PC-9 (cell line): Measurements from ENCODE around the gene OSBPL8. TPM values are rescaled to one million over a fixed set of nuclear protein-coding genes. Genes with fewer than 3 reads are reported as not detected.

ENCODE experiments used
- Bru-seq: library from RNA; stranded (reverse); fragments of 400-500 nt; gene quantifications from one replicate; lab custom pipeline; 2021; lab: Mats Ljungman, UMichigan
- BruChase-seq, 2 experiments: library from RNA; stranded (reverse); fragments of 400-500 nt; gene quantifications; one replicate each; lab custom pipeline; 2021; lab: Mats Ljungman, UMichigan
- BruUV-seq: library from RNA; stranded (reverse); fragments of 400-500 nt; replicated peaks from 2 replicates; lab custom pipeline; 2021; lab: Mats Ljungman, UMichigan
- CTCF ChIA-PET: fragments of 300-600 bp; sonication (Branson Sonifier 250); formaldehyde crosslinking; loops from one replicate; lab custom pipeline; 2022; ENCODE audit warnings: antibody characterized with exemption; lab: Charles Lee
- POLR2A ChIA-PET: fragments of 300-600 bp; sonication (Branson Sonifier 250); formaldehyde crosslinking; loops from one replicate; lab custom pipeline; 2022; ENCODE audit warnings: antibody characterized with exemption; ENCODE audit not compliant: unreplicated experiment; lab: Charles Lee
- DNase-seq, 2 experiments: peaks; one replicate each; pipeline versions ENCODE4 v3.0.0 to v3.0.0-alpha.2; 2015 to 2022; ENCODE audit warnings: mixed read lengths in 1 of 2
- H2AFZ ChIP-seq: fragments of 200-600 bp; sonication (generic); 2 replicates; pipeline ENCODE4 v1.8.1; 2017; ENCODE audit warnings: antibody characterized with exemption
- H3F3A ChIP-seq: fragments of 200-600 bp; sonication (generic); 2 replicates; pipeline ENCODE4 v1.8.1; 2017; ENCODE audit warnings: antibody characterized with exemption, mild to moderate bottlenecking, low read depth; ENCODE audit not compliant: insufficient read depth
- H3K27ac ChIP-seq: fragments of 200-600 bp; sonication (generic); 2 replicates; pipeline ENCODE4 v1.6.1; 2016; ENCODE audit warnings: mixed run types
- H3K27me3 ChIP-seq: fragments of 200-600 bp; sonication (generic); 2 replicates; pipeline ENCODE4 v1.6.1; 2016; ENCODE audit warnings: low read depth, mixed run types; ENCODE audit not compliant: insufficient read depth
- H3K36me3 ChIP-seq: fragments of 200-600 bp; sonication (generic); 2 replicates; pipeline ENCODE4 v1.6.1; 2016; ENCODE audit warnings: low read depth, mixed run types
- H3K4me1 ChIP-seq: fragments of 200-600 bp; sonication (generic); replicated peaks from 2 replicates; pipeline ENCODE4 v1.6.1; 2016; ENCODE audit warnings: mixed run types; ENCODE audit not compliant: insufficient read depth
- H3K4me2 ChIP-seq: fragments of 200-600 bp; sonication (generic); 2 replicates; pipeline ENCODE4 v1.6.1; 2017; ENCODE audit warnings: mixed run types
- H3K4me3 ChIP-seq: fragments of 200-600 bp; sonication (generic); 2 replicates; pipeline ENCODE4 v1.6.1; 2016; ENCODE audit warnings: mixed run types
- H3K79me2 ChIP-seq: fragments of 200-600 bp; sonication (generic); 2 replicates; pipeline ENCODE4 v1.6.1; 2017; ENCODE audit warnings: low read depth, mixed run types
- H3K9me2 ChIP-seq: fragments of 200-600 bp; sonication (generic); 2 replicates; pipeline ENCODE4 v1.8.1; 2017; ENCODE audit warnings: mild to moderate bottlenecking; ENCODE audit not compliant: insufficient read depth
- H3K9me3 ChIP-seq: fragments of 200-600 bp; sonication (generic); 2 replicates; pipeline ENCODE4 v1.8.1; 2016; ENCODE audit warnings: low read depth; ENCODE audit not compliant: insufficient read depth
- H4K20me1 ChIP-seq: fragments of 200-600 bp; sonication (generic); 2 replicates; pipeline ENCODE4 v1.8.1; 2017; ENCODE audit not compliant: insufficient read depth
- EZH2 ChIP-seq: fragments of 200-600 bp; sonication (generic); IDR thresholded peaks from 2 replicates; pipeline ENCODE4 v1.8.0; 2017; ENCODE audit warnings: antibody characterized with exemption, low read depth
- intact Hi-C: fragments of 100-400 bp; cut with micrococcal nuclease; formaldehyde crosslinking; loops from one replicate; pipeline ENCODE4 v1.10.0; 2022; ENCODE audit not compliant: unreplicated experiment
- long read RNA-seq: library from polyadenylated mRNA; stranded (forward); transcript quantifications from one replicate; pipeline ENCODE4 v2.0.0, GENCODE V29; 2022
- total RNA-seq: library from RNA; stranded (reverse); gene quantifications from 2 replicates; pipeline ENCODE4 v1.2.3, GENCODE V29; 2021
- TF ChIP-seq, protein P1 (sequence below): fragments of 200-600 bp; sonication (generic); conservative IDR thresholded peaks from 2 replicates; pipeline ENCODE4 v1.6.1; 2017; ENCODE audit warnings: mixed run types, antibody characterized with exemption, mild to moderate bottlenecking, moderate library complexity

OSBPL8 gene
- 53.2 and 66.5 TPM in 2 replicates for total RNA-seq
- Bru-seq, nascent RNA, result percentile 80 among the genes with signal in this experiment
- BruChase-seq, experiment 1, labeled RNA remaining after a 2-hour chase, result percentile 72 among the genes with signal in this experiment
- BruChase-seq, experiment 2, labeled RNA remaining after a 6-hour chase, result percentile 78 among the genes with signal in this experiment
- long read RNA-seq, full-length matches to known transcripts, result 7 of 25 reads
- long read RNA-seq, partial matches to known transcripts, result 3 of 25 reads
- long read RNA-seq, other reads (novel, unspliced or antisense), result 15 of 25 reads

GRCh38 chr12:76559400-76560085 lies at the start of gene OSBPL8:
OSBPL8 (minus strand) TSS chr12:76559771; CDS start chr12:76487551, 72,220 bp downstream.
- no peak for TF ChIP-seq EZH2
- TF ChIP-seq, protein P1, sequence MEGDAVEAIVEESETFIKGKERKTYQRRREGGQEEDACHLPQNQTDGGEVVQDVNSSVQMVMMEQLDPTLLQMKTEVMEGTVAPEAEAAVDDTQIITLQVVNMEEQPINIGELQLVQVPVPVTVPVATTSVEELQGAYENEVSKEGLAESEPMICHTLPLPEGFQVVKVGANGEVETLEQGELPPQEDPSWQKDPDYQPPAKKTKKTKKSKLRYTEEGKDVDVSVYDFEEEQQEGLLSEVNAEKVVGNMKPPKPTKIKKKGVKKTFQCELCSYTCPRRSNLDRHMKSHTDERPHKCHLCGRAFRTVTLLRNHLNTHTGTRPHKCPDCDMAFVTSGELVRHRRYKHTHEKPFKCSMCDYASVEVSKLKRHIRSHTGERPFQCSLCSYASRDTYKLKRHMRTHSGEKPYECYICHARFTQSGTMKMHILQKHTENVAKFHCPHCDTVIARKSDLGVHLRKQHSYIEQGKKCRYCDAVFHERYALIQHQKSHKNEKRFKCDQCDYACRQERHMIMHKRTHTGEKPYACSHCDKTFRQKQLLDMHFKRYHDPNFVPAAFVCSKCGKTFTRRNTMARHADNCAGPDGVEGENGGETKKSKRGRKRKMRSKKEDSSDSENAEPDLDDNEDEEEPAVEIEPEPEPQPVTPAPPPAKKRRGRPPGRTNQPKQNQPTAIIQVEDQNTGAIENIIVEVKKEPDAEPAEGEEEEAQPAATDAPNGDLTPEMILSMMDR, result no peak
- ChIA-PET POLR2A (interaction anchor here (0.6 kb wide), 2 partner anchors 11 to 1363 kb away, joined by 4 to 6 read pairs; no protein-coding TSS in a partner anchor), CTCF (interaction anchor here (0.6 kb wide), 1 partner anchor 137 kb away, joined by 3 read pairs; no protein-coding TSS in a partner anchor)
- Histone ChIP-seq H3K79me2 (peaks cover 40% of the 10 kb centered on the region), H3K4me3 (peak within 1 kb of the TSS; percentile 91), H2AFZ (peak within 1 kb of the TSS; percentile 99), H3K36me3 (no peaks in the 10 kb centered on the region), H3F3A (peaks cover 8% of the 10 kb centered on the region; the same call in 1 of the 2 replicates), H3K27me3 (no peaks in the 10 kb centered on the region), H3K27ac (peak within 1 kb of the TSS; percentile 74), H3K4me2 (peak within 1 kb of the TSS; percentile 98), H4K20me1 (no peaks in the 10 kb centered on the region), H3K9me3 (no peaks in the 10 kb centered on the region), H3K4me1 (peaks cover 28% of the 10 kb centered on the region; the same call in 1 of the 2 replicates), H3K9me2 (no peaks in the 10 kb centered on the region)
- DNase-seq, result peak; percentile 81 to 93
- no TSS peak for BruUV-seq
- intact Hi-C loops, result no loop called here

DNA sequence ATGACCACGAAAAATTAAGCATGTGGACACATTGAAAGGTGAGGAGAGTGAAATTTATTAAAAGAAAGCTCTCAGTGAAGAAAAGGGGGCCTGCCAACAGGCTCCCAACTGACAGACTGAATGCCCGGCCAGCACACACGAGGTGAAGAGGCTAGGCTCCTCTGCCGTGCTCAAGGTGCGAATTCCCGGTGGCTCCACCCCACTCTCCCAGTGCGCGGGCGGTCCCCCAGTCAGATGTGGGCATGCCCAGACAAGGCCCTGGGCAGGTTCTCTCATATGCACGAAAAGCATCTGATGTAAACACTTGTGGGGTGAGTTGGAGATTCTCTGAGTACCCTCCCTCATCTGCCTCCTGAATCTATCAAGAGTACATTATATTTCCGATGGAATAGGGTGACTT lies 48.5 kb upstream of the OSBPL8 start:
- POLR2A ChIA-PET, result no interaction called here
- no peak overlapping the region for H2AFZ ChIP-seq

GRCh38 chr12:76595056-76595455 lies 35.5 kb upstream of the OSBPL8 start:
- Histone ChIP-seq H3K9me3 (no peaks in the 10 kb centered on the region), H4K20me1 (no peaks in the 10 kb centered on the region), H3K4me2 (no peak overlapping the region), H2AFZ (no peak overlapping the region), H3K4me1 (no peaks in the 10 kb centered on the region), H3F3A (no peaks in the 10 kb centered on the region), H3K27ac (no peak overlapping the region), H3K79me2 (no peaks in the 10 kb centered on the region), H3K36me3 (no peaks in the 10 kb centered on the region), H3K27me3 (no peaks in the 10 kb centered on the region), H3K4me3 (no peak overlapping the region), H3K9me2 (no peaks in the 10 kb centered on the region; the same call in 1 of the 2 replicates)
- intact Hi-C loops, result no loop called here
- no peak for DNase-seq
- no peak for TF ChIP-seq EZH2
- TF ChIP-seq, protein P1, result no peak
- no TSS peak for BruUV-seq
- CTCF ChIA-PET, result no interaction called here
- POLR2A ChIA-PET, result no interaction called here

More for the DNA sequence above, 48.5 kb upstream of the OSBPL8 start:
- Histone ChIP-seq H3K4me3 (no peak overlapping the region), H3K4me2 (no peak overlapping the region), H3K4me1 (peaks cover 7% of the 10 kb centered on the region), H3K36me3 (no peaks in the 10 kb centered on the region), H3K9me2 (no peaks in the 10 kb centered on the region), H3K27ac (no peak overlapping the region), H3K9me3 (no peaks in the 10 kb centered on the region), H4K20me1 (no peaks in the 10 kb centered on the region), H3K79me2 (no peaks in the 10 kb centered on the region), H3F3A (peaks cover 3% of the 10 kb centered on the region; the same call in 1 of the 2 replicates), H3K27me3 (no peaks in the 10 kb centered on the region)
- intact Hi-C loops, result no loop called here
- no peak for DNase-seq
- TF ChIP-seq, protein P1, result no peak
- TF ChIP-seq EZH2, result no peak
- BruUV-seq, result no TSS peak
- CTCF ChIA-PET, result no interaction called here
